Right cardiac atrium (tissue), 5 donors: ENCODE measurements around the gene INHBE. TPM values are rescaled to one million over a fixed set of nuclear protein-coding genes. Genes with fewer than 3 reads are reported as not detected.
"Not testable (repeated sequence)": the region's sequence is repeated elsewhere in the genome, so short reads cannot be mapped to it uniquely, and the experiment has no call there.

ENCODE experiments used
- ATAC-seq, 2 donors: fragments of 200-7000 bp; cut with Tn5 transposase; one replicate each; pipeline versions ENCODE4 v1.8.0 to v1.9.1; 2020; ENCODE audit warnings: moderate library complexity in 2 of 2, mild to moderate bottlenecking in 1 of 2
- DNase-seq, 3 donors: peaks; one replicate each; pipeline ENCODE4 v3.0.0-alpha.2; 2020
- H3K27ac ChIP-seq: one replicate; pipeline ENCODE4 v1.5.1; 2013; ENCODE audit warnings: mild to moderate bottlenecking, low read length, control low read depth, moderate library complexity
- H3K27me3 ChIP-seq: one replicate; pipeline ENCODE4 v1.6.1; 2013; ENCODE audit not compliant: control insufficient read depth, insufficient read depth
- H3K4me1 ChIP-seq: one replicate; pipeline ENCODE4 v1.6.1; 2013; ENCODE audit warnings: low read length; ENCODE audit not compliant: control insufficient read depth, insufficient read depth
- H3K4me3 ChIP-seq: one replicate; pipeline ENCODE4 v1.5.1; 2013; ENCODE audit warnings: low read length, control low read depth
- H3K9me3 ChIP-seq: one replicate; pipeline ENCODE4 v1.6.1; 2013; ENCODE audit warnings: low read length; ENCODE audit not compliant: control insufficient read depth
- WGBS: extraction: QIAGEN DNeasy Blood & Tissue Kit; methylation state at CpG from one replicate; pipeline ENCODE4 v1.1.7; 2013; 5-methylcytosine and 5-hydroxymethylcytosine counted together
- intact Hi-C, 4 donors: fragments of 100-400 bp; cut with DNase I; formaldehyde crosslinking; loops; one replicate each; pipeline versions ENCODE4 v1.11.0 to v1.14.0; 2022 to 2023
- polyA plus RNA-seq: library from polyadenylated mRNA; stranded (reverse); fragments of 200-250 nt; gene quantifications from one replicate; pipeline ENCODE4 v1.2.3, GENCODE V29; 2013
- total RNA-seq, 4 donors: library from RNA; stranded (reverse); fragmentation: NEBNext Ultra II Directional; extraction: Animal tissue kit (Norgen Biotek cat#: 25700); gene quantifications; one replicate each; pipeline ENCODE4 v1.2.1, GENCODE V29; 2021
- donor health status: healthy with polysubstance abuse.
- donor health status: DM: no; HTN: yes; CAD: no.
- donor health status: DM: no; HTN: no; CAD: no.
- donor health status: DM: no; HTN: yes; CAD: no; lungs with severe emphysema.
- donor health status: DM: yes; HTN: yes; CAD: no.

INHBE gene
- total and polyA plus RNA-seq, 5 donors: not detected

GRCh38 chr12:57429473-57430111 lies 25.5 kb upstream of the INHBE start:
- Histone ChIP-seq H3K9me3 (no peaks in the 10 kb centered on the region), H3K27ac (peak overlapping the region; percentile 95), H3K4me1 (peaks cover 4% of the 10 kb centered on the region), H3K4me3 (peak overlapping the region; percentile 99), H3K27me3 (no peaks in the 10 kb centered on the region)
- intact Hi-C loops: no loop called here
- 29% methylated on average over 9 of the region's 9 CpGs for WGBS
- no peak for DNase-seq
- no peak for ATAC-seq

GRCh38 chr12:57430112-57430930 lies 24.8 kb upstream of the INHBE start:
- Histone ChIP-seq H3K27me3 (no peaks in the 10 kb centered on the region), H3K9me3 (no peaks in the 10 kb centered on the region), H3K4me1 (peaks cover 4% of the 10 kb centered on the region), H3K27ac (peak overlapping the region; percentile 95), H3K4me3 (peak overlapping the region; percentile 99)
- under 1% methylated on average over 74 of the region's 74 CpGs for WGBS
- DNase-seq (peak; percentile 60 to 82 (median 80)), ATAC-seq (peak; percentile 82 to 84)
- intact Hi-C loops: no loop called here

- ATAC-seq (peak; percentile 99), DNase-seq (peak; percentile 96 to 98 (median 98))
- Histone ChIP-seq H3K4me3 (peak within 1 kb of the TSS; percentile 99), H3K4me1 (peaks cover 4% of the 10 kb centered on the region), H3K9me3 (no peaks in the 10 kb centered on the region), H3K27ac (peak within 1 kb of the TSS; percentile 95), H3K27me3 (no peaks in the 10 kb centered on the region)
- 3% methylated on average over 41 of the region's 41 CpGs for WGBS
- intact Hi-C loops: no loop called here
Measured at GRCh38 chr12:57430931-57431566, 24.1 kb upstream of the INHBE start, which contains the start of gene R3HDM2. R3HDM2 (minus strand) TSS chr12:57431043; CDS start chr12:57310428, 120,615 bp downstream.

- Histone ChIP-seq H3K4me1 (peaks cover 4% of the 10 kb centered on the region), H3K27me3 (no peaks in the 10 kb centered on the region), H3K4me3 (no peak overlapping the region), H3K9me3 (no peaks in the 10 kb centered on the region), H3K27ac (no peak overlapping the region)
- DNase-seq (no peak), ATAC-seq (no peak)
- WGBS: 93% methylated on average over 11 of the region's 11 CpGs
- intact Hi-C loops: no loop called here
Measured at GRCh38 chr12:57431654-57432188, 23.4 kb upstream of the INHBE start.

- ATAC-seq (no peak), DNase-seq (no peak)
- intact Hi-C loops: no loop called here
- Histone ChIP-seq H3K4me3 (no peak overlapping the region), H3K4me1 (peaks cover 4% of the 10 kb centered on the region), H3K27ac (no peak overlapping the region), H3K9me3 (no peaks in the 10 kb centered on the region), H3K27me3 (no peaks in the 10 kb centered on the region)
- 81% methylated on average over 3 of the region's 3 CpGs for WGBS
Measured at GRCh38 chr12:57433370-57433769, 21.7 kb upstream of the INHBE start.

- no peaks in the 10 kb centered on the region for H3K27me3 ChIP-seq
- 68% methylated on average over 8 of the region's 8 CpGs for WGBS
- H3K4me1 ChIP-seq: no peaks in the 10 kb centered on the region
- H3K27ac ChIP-seq: no peak within 1 kb of the TSS
- no peak within 1 kb of the TSS for H3K4me3 ChIP-seq
- DNase-seq: no peak
- intact Hi-C loops: no loop called here
- no peak for ATAC-seq
- no peaks in the 10 kb centered on the region for H3K9me3 ChIP-seq
Measured at GRCh38 chr12:57434517-57435223, 20.4 kb upstream of the INHBE start, which contains the start of gene INHBC. INHBC (plus strand) TSS chr12:57434784; CDS start chr12:57434887, 103 bp downstream.

- no peak for ATAC-seq
- Histone ChIP-seq H3K9me3 (no peaks in the 10 kb centered on the region), H3K4me3 (no peak overlapping the region), H3K4me1 (no peaks in the 10 kb centered on the region), H3K27ac (no peak overlapping the region), H3K27me3 (no peaks in the 10 kb centered on the region)
- intact Hi-C loops: no loop called here
- DNase-seq: no peak
- 62% methylated on average over 4 of the region's 4 CpGs for WGBS
Measured at GRCh38 chr12:57435293-57435692, 19.8 kb upstream of the INHBE start.

- no peak for ATAC-seq
- no peak overlapping the region for H3K4me3 ChIP-seq
- H3K9me3 ChIP-seq: no peaks in the 10 kb centered on the region
- intact Hi-C loops: no loop called here
- no peaks in the 10 kb centered on the region for H3K27me3 ChIP-seq
- no peak for DNase-seq
- no peaks in the 10 kb centered on the region for H3K4me1 ChIP-seq
- 86% methylated on average over 1 of the region's 1 CpG for WGBS
- H3K27ac ChIP-seq: no peak overlapping the region
Measured at GRCh38 chr12:57438400-57438799, 16.7 kb upstream of the INHBE start.

GRCh38 chr12:57439762-57440266 lies 15.3 kb upstream of the INHBE start:
- H3K9me3 ChIP-seq: no peaks in the 10 kb centered on the region
- DNase-seq: no peak
- no peaks in the 10 kb centered on the region for H3K27me3 ChIP-seq
- WGBS: 75% methylated on average over 4 of the region's 4 CpGs
- no peaks in the 10 kb centered on the region for H3K4me1 ChIP-seq
- no peak overlapping the region for H3K4me3 ChIP-seq
- no peak for ATAC-seq
- intact Hi-C loops: no loop called here
- H3K27ac ChIP-seq: no peak overlapping the region

GRCh38 chr12:57441393-57441792 lies 13.7 kb upstream of the INHBE start:
- 84% methylated on average over 2 of the region's 2 CpGs for WGBS
- not testable (repeated sequence) for DNase-seq, ATAC-seq

More at GRCh38 chr12:57441393-57441792, 13.7 kb upstream of the INHBE start:
- intact Hi-C loops, H3K4me1 ChIP-seq, H3K27ac ChIP-seq, H3K4me3 ChIP-seq, H3K27me3 ChIP-seq, H3K9me3 ChIP-seq: not testable (repeated sequence)
